ENCODE measurements around the gene ICAM2.

GRCh38 chr17:63988127-63988478 is 32.3 kb downstream of the ICAM2 start:
- TF ChIP-seq, protein P1, sequence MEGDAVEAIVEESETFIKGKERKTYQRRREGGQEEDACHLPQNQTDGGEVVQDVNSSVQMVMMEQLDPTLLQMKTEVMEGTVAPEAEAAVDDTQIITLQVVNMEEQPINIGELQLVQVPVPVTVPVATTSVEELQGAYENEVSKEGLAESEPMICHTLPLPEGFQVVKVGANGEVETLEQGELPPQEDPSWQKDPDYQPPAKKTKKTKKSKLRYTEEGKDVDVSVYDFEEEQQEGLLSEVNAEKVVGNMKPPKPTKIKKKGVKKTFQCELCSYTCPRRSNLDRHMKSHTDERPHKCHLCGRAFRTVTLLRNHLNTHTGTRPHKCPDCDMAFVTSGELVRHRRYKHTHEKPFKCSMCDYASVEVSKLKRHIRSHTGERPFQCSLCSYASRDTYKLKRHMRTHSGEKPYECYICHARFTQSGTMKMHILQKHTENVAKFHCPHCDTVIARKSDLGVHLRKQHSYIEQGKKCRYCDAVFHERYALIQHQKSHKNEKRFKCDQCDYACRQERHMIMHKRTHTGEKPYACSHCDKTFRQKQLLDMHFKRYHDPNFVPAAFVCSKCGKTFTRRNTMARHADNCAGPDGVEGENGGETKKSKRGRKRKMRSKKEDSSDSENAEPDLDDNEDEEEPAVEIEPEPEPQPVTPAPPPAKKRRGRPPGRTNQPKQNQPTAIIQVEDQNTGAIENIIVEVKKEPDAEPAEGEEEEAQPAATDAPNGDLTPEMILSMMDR (IDR thresholded peaks at IDR 0.05): no peak
- TF ChIP-seq POLR2A (IDR thresholded peaks at IDR 0.05): no peak
- no peak for TF ChIP-seq EP300 (IDR thresholded peaks at IDR 0.05)

Data from tibial nerve (tissue), 4 donors.